B cell (primary cell): Measurements from ENCODE around the gene SMG1. TPM values are rescaled to one million over a fixed set of nuclear protein-coding genes. Genes with fewer than 3 reads are reported as not detected.
"Not testable (repeated sequence)": the region's sequence is repeated elsewhere in the genome, so short reads cannot be mapped to it uniquely, and the experiment has no call there.

Experiments used
- ATAC-seq: fragments of 200-7000 bp; cut with Tn5 transposase; one replicate; pipeline ENCODE4 v1.10.0; 2021; ENCODE audit warnings: low read depth, mild to moderate bottlenecking, moderate number of reproducible peaks, moderate library complexity
- CTCF ChIA-PET: fragments of 350-600 bp; sonication (Branson Sonifier 250); formaldehyde crosslinking; loops from one replicate; lab custom pipeline; 2021; ENCODE audit warnings: antibody characterized with exemption, inconsistent platforms; lab: Charles Lee
- POLR2A ChIA-PET: fragments of 350-600 bp; sonication (Branson Sonifier 250); formaldehyde crosslinking; loops from one replicate; lab custom pipeline; 2021; ENCODE audit warnings: antibody characterized with exemption; lab: Charles Lee
- DNase-seq: peaks from one replicate; pipeline ENCODE4 v3.0.0; 2013
- H2AFZ ChIP-seq: 2 replicates; pipeline ENCODE4 v1.6.1; 2012; ENCODE audit warnings: mild to moderate bottlenecking, low read depth, low read length; ENCODE audit not compliant: insufficient read depth, poor library complexity, severe bottlenecking
- H3K27ac ChIP-seq, 2 donors: 1 replicate in 1 of 2; 2 replicates in 1 of 2; pipeline ENCODE4 v1.5.1; 2012 to 2013; ENCODE audit warnings: low read length in 2 of 2, mild to moderate bottlenecking in 2 of 2, moderate library complexity in 1 of 2
- H3K27me3 ChIP-seq, 4 experiments: fragments of 200-600 bp in 1 of 4; sonication (generic) in 1 of 4; replicated peaks in 1 of 4; 1 replicate in 2 of 4; 2 replicates in 2 of 4; pipeline versions ENCODE4 v1.6.1 to v1.7.0; 2013 to 2016; ENCODE audit warnings: low read length in 3 of 4, mild to moderate bottlenecking in 2 of 4, mixed read lengths in 1 of 4, moderate library complexity in 1 of 4; ENCODE audit not compliant: insufficient read depth in 4 of 4, control insufficient read depth in 3 of 4; ENCODE audit errors: control extremely low read depth in 1 of 4
- H3K36me3 ChIP-seq, 2 experiments: replicated peaks in 1 of 2; 1 replicate in 1 of 2; 2 replicates in 1 of 2; pipeline versions ENCODE4 v1.6.1 to v1.7.1; 2013; ENCODE audit warnings: low read length in 1 of 2; ENCODE audit not compliant: insufficient read depth in 2 of 2, control insufficient read depth in 1 of 2; ENCODE audit errors: control extremely low read depth in 1 of 2, extremely low read depth in 1 of 2
- H3K4me1 ChIP-seq, 2 donors: fragments of 200-600 bp in 1 of 2; sonication (generic) in 1 of 2; 1 replicate in 1 of 2; 2 replicates in 1 of 2; pipeline versions ENCODE4 v1.5.1 to v1.6.1; 2013 to 2017; ENCODE audit warnings: low read length in 2 of 2; ENCODE audit not compliant: control insufficient read depth in 2 of 2, insufficient read depth in 2 of 2
- H3K4me2 ChIP-seq: replicated peaks from 2 replicates; pipeline ENCODE3; 2012; ENCODE audit warnings: mild to moderate bottlenecking, low read depth, low read length; ENCODE audit not compliant: poor library complexity, severe bottlenecking
- H3K4me3 ChIP-seq, 5 experiments: fragments of 200-600 bp in 1 of 5; sonication (generic) in 1 of 5; 1 replicate in 3 of 5; 2 replicates in 2 of 5; pipeline versions ENCODE4 v1.5.1 to v1.7.0; 2011 to 2016; ENCODE audit warnings: low read length in 4 of 5, mild to moderate bottlenecking in 4 of 5, low read depth in 2 of 5, control low read depth in 1 of 5, moderate library complexity in 1 of 5; ENCODE audit not compliant: insufficient read depth in 1 of 5; ENCODE audit errors: control extremely low read depth in 1 of 5, extremely low read depth in 1 of 5
- H3K79me2 ChIP-seq: fragments of 200-600 bp; sonication (generic); one replicate; pipeline ENCODE4 v1.6.0; 2016; ENCODE audit warnings: low read length; ENCODE audit not compliant: control insufficient read depth, insufficient read depth
- H3K9ac ChIP-seq: fragments of 200-600 bp; sonication (generic); 2 replicates; pipeline ENCODE4 v1.6.1; 2017; ENCODE audit warnings: mild to moderate bottlenecking, low read length, moderate library complexity
- H3K9me3 ChIP-seq, 3 donors: one replicate each; pipeline versions ENCODE4 v1.6.1 to v1.7.1; 2013; ENCODE audit warnings: low read length in 2 of 3; ENCODE audit not compliant: control insufficient read depth in 2 of 3, insufficient read depth in 1 of 3; ENCODE audit errors: control extremely low read depth in 1 of 3
- H4K20me1 ChIP-seq: 2 replicates; pipeline ENCODE4 v1.6.0; 2012; ENCODE audit warnings: mild to moderate bottlenecking, low read length; ENCODE audit not compliant: insufficient read depth, control insufficient read depth, poor library complexity, severe bottlenecking
- H3K27ac Mint-ChIP-seq: one replicate; pipeline ENCODE4 v1.8.0; 2021; ENCODE audit warnings: mixed read lengths
- H3K27me3 Mint-ChIP-seq: one replicate; pipeline ENCODE4 v1.8.0; 2021; ENCODE audit warnings: mixed read lengths
- H3K4me1 Mint-ChIP-seq: one replicate; pipeline ENCODE4 v1.8.0; 2021; ENCODE audit warnings: mixed read lengths
- H3K4me3 Mint-ChIP-seq: one replicate; pipeline ENCODE4 v1.8.0; 2021; ENCODE audit warnings: mixed read lengths
- H3K9me3 Mint-ChIP-seq: one replicate; pipeline ENCODE4 v1.8.0; 2022; ENCODE audit warnings: mixed read lengths; ENCODE audit not compliant: insufficient read depth
- CTCF ChIP-seq: fragments of 200-600 bp; IDR thresholded peaks from one replicate; pipeline ENCODE4 v1.8.0; 2022; ENCODE audit warnings: antibody characterized with exemption, mild to moderate bottlenecking
- WGBS: methylation state at CpG from one replicate; pipeline ENCODE4 v1.1.5; 2013; ENCODE audit warnings: missing lambda C conversion rate; ENCODE audit not compliant: insufficient coverage; 5-methylcytosine and 5-hydroxymethylcytosine counted together
- intact Hi-C: fragments of 100-400 bp; cut with micrococcal nuclease; formaldehyde crosslinking; loops from one replicate; pipeline ENCODE4 v1.10.0; 2022
- polyA plus RNA-seq: library from polyadenylated mRNA; depleted of rRNA; stranded (reverse); fragments of >200 nt; gene quantifications from 2 replicates; pipeline ENCODE4 v1.2.3, GENCODE V29; 2012
- total RNA-seq, 2 donors: library from RNA; stranded (reverse); fragments of 120-200 nt in 1 of 2; gene quantifications; 1 replicate in 1 of 2; 2 replicates in 1 of 2; pipeline versions ENCODE4 v1.2.3 to v1.2.4, GENCODE V29; 2013 to 2022

The SMG1 gene
- total and polyA plus RNA-seq, 2 donors (not counting 1 experiment from before 2014, with no cell fraction given): 23.2 to 256 TPM

- POLR2A ChIA-PET, H3K27ac Mint-ChIP-seq, H3K9ac ChIP-seq, H3K4me2 ChIP-seq, H3K9me3 ChIP-seq, H3K4me1 ChIP-seq, H3K27me3 Mint-ChIP-seq, H4K20me1 ChIP-seq, H3K4me3 ChIP-seq, H3K4me3 Mint-ChIP-seq, intact Hi-C loops, H3K36me3 ChIP-seq, H3K27ac ChIP-seq, H3K27me3 ChIP-seq, CTCF ChIA-PET, H2AFZ ChIP-seq, H3K79me2 ChIP-seq, H3K9me3 Mint-ChIP-seq: not testable (repeated sequence)
- DNase-seq: peak; percentile 48
- ATAC-seq: peak; percentile 97
- peaks cover 11% of the 10 kb centered on the region for H3K4me1 Mint-ChIP-seq
- peak; percentile 73 for TF ChIP-seq CTCF
- whole genome bisulfite sequencing: 56% methylated on average over 4 of the region's 21 CpGs
Measured at GRCh38 chr16:18759598-18760520, 166.3 kb downstream of the SMG1 start.

- H3K4me1 ChIP-seq, H3K4me3 ChIP-seq, H4K20me1 ChIP-seq, H3K27me3 Mint-ChIP-seq, intact Hi-C loops, CTCF ChIA-PET, H3K27me3 ChIP-seq, H2AFZ ChIP-seq, H3K36me3 ChIP-seq, H3K27ac Mint-ChIP-seq, H3K27ac ChIP-seq, DNase-seq, H3K9ac ChIP-seq, H3K9me3 ChIP-seq, H3K79me2 ChIP-seq, H3K9me3 Mint-ChIP-seq, H3K4me3 Mint-ChIP-seq, H3K4me2 ChIP-seq, POLR2A ChIA-PET, ATAC-seq: not testable (repeated sequence)
- H3K4me1 Mint-ChIP-seq: peaks cover 11% of the 10 kb centered on the region
- WGBS: no CpG with 5 or more reads among the region's 10 CpGs
Measured at GRCh38 chr16:18757960-18758660, 168.1 kb downstream of the SMG1 start.

- H3K4me3 Mint-ChIP-seq, H3K4me1 ChIP-seq, H3K36me3 ChIP-seq, POLR2A ChIA-PET, ATAC-seq, intact Hi-C loops, H3K27me3 Mint-ChIP-seq, H3K27ac Mint-ChIP-seq, H3K4me3 ChIP-seq, H3K9me3 ChIP-seq, H3K27me3 ChIP-seq, H3K4me2 ChIP-seq, H3K9me3 Mint-ChIP-seq, H3K27ac ChIP-seq, DNase-seq, H4K20me1 ChIP-seq, H3K79me2 ChIP-seq, H3K9ac ChIP-seq, CTCF ChIA-PET: not testable (repeated sequence)
- peak overlapping the region; percentile 22 for H2AFZ ChIP-seq
- WGBS: 47% methylated on average over 7 of the region's 9 CpGs
- H3K4me1 Mint-ChIP-seq: peaks cover 11% of the 10 kb centered on the region
Measured at GRCh38 chr16:18756639-18757038, 169.6 kb downstream of the SMG1 start.
